Astrocyte of the hippocampus (primary cell): ENCODE results near the gene BUB1B.

Source experiments
- DNase-seq: peaks from one replicate; pipeline ENCODE4 v3.0.0; 2011; ENCODE audit warnings: low read depth, low spot score

The BUB1B gene

GRCh38 chr15:40240619-40241221, 79.9 kb downstream of the BUB1B start:
- no peak for DNase-seq

GRCh38 chr15:40241269-40242212, 80.7 kb downstream of the BUB1B start:
- DNase-seq: no peak

- DNase-seq: no peak
These were observed 81.3 kb downstream of the BUB1B start for GRCh38 chr15:40242213-40242599.

GRCh38 chr15:40242601-40243000, 81.7 kb downstream of the BUB1B start:
- no peak for DNase-seq

- no peak for DNase-seq
These were observed 82.4 kb downstream of the BUB1B start for GRCh38 chr15:40243126-40243810.

GRCh38 chr15:40244961-40245523, 84.2 kb downstream of the BUB1B start:
- no peak for DNase-seq

GRCh38 chr15:40245666-40246450, 85.0 kb downstream of the BUB1B start:
- no peak for DNase-seq

GRCh38 chr15:40246496-40247280, 85.8 kb downstream of the BUB1B start:
- no peak for DNase-seq

GRCh38 chr15:40247406-40247971, 86.6 kb downstream of the BUB1B start:
- DNase-seq: no peak

- no peak for DNase-seq
These were observed 87.3 kb downstream of the BUB1B start for GRCh38 chr15:40248006-40248783.

- DNase-seq: no peak
These were observed 88.8 kb downstream of the BUB1B start for GRCh38 chr15:40249477-40250303.

- DNase-seq: no peak
These were observed 89.4 kb downstream of the BUB1B start for GRCh38 chr15:40250304-40250656.

- DNase-seq: no peak
These were observed 90.1 kb downstream of the BUB1B start for GRCh38 chr15:40250771-40251483.

- no peak for DNase-seq
These were observed 90.7 kb downstream of the BUB1B start for GRCh38 chr15:40251486-40252140.

GRCh38 chr15:40252141-40252437, 91.2 kb downstream of the BUB1B start:
- DNase-seq: no peak

- peak; percentile 55 for DNase-seq
These were observed 91.7 kb downstream of the BUB1B start for GRCh38 chr15:40252438-40253166.
